Esophagus muscularis mucosa (tissue), 3 donors: ENCODE results near the gene EVC.

Source experiments
- EP300 ChIP-seq: sonication (generic); formaldehyde crosslinking; IDR thresholded peaks from one replicate; pipeline ENCODE4 v1.6.1; 2017; ENCODE audit warnings: antibody characterized with exemption
- TF ChIP-seq, protein P1 (sequence below), 3 experiments: fragments of 200-600 bp in 2 of 3; fragments of 450-650 bp in 1 of 3; sonication (generic) in 2 of 3; IDR thresholded peaks; one replicate each; pipeline ENCODE4 v1.5.1; 2017 to 2019; ENCODE audit warnings: antibody characterized with exemption in 3 of 3, mild to moderate bottlenecking in 2 of 3, moderate library complexity in 1 of 3

GRCh38 chr4:5701971-5702370 lies 9.0 kb upstream of the EVC start:
- TF ChIP-seq EP300: no peak
- TF ChIP-seq, protein P1, sequence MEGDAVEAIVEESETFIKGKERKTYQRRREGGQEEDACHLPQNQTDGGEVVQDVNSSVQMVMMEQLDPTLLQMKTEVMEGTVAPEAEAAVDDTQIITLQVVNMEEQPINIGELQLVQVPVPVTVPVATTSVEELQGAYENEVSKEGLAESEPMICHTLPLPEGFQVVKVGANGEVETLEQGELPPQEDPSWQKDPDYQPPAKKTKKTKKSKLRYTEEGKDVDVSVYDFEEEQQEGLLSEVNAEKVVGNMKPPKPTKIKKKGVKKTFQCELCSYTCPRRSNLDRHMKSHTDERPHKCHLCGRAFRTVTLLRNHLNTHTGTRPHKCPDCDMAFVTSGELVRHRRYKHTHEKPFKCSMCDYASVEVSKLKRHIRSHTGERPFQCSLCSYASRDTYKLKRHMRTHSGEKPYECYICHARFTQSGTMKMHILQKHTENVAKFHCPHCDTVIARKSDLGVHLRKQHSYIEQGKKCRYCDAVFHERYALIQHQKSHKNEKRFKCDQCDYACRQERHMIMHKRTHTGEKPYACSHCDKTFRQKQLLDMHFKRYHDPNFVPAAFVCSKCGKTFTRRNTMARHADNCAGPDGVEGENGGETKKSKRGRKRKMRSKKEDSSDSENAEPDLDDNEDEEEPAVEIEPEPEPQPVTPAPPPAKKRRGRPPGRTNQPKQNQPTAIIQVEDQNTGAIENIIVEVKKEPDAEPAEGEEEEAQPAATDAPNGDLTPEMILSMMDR (IDR thresholded peaks at IDR 0.05): no peak
